HG03432 (cell line): Measurements from ENCODE around the gene ABL2.
"Not testable (repeated sequence)": the region's sequence is repeated elsewhere in the genome, so short reads cannot be mapped to it uniquely, and the experiment has no call there.

Experiments
- ATAC-seq: cut with Tn5 transposase; IDR thresholded peaks from one replicate; pipeline ENCODE4 v1.9.1; 2021; ENCODE audit warnings: mild to moderate bottlenecking, moderate library complexity; ENCODE audit not compliant: unreplicated experiment

The ABL2 gene

DNA sequence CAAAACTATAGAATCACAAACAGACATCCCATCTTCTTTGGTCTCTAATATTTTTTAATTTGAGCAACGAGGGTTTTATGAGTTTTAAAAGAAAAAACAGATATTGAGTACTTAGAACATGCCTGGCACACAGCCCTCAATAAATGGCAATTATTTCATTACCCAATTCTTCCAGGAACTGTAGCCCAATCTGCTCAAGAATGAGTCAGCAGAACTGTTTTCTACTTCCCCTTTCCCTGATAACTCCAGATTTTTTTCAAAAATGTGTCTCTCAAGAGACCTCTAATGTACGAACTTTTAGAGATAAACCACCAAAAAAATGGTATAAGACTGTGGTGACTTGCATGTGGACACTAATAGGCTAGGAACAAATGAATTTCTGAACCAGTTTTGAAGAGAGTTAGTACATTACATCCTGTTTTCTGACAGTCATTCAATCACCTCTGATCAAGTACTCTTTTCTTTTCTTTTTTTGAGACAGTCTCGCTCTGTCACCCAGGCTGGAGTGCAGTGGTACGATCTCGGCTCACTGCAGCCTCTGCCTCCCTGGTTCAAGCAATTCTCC lies 11.5 kb downstream of the ABL2 start:
- ATAC-seq = no peak

DNA sequence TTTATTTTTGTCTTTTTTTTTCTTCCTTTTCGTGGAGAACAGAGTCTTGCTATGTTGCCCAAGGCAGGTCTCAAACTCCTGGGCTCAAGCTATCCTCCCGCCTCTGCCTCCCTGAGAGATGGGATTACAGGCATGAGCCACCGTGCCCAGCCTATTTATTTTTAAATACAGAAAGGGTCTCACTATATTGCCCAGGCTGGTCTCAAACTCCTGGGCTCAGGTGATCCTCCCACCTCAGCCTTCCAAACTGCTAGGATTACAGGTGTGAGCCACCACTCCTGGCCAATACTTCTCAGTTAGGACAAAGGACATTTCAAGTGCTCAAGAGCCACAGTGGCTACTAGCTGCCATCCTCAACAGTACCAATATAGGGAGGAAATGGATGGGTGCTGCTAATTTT lies 16.2 kb downstream of the ABL2 start:
- not testable (repeated sequence) for ATAC-seq

DNA sequence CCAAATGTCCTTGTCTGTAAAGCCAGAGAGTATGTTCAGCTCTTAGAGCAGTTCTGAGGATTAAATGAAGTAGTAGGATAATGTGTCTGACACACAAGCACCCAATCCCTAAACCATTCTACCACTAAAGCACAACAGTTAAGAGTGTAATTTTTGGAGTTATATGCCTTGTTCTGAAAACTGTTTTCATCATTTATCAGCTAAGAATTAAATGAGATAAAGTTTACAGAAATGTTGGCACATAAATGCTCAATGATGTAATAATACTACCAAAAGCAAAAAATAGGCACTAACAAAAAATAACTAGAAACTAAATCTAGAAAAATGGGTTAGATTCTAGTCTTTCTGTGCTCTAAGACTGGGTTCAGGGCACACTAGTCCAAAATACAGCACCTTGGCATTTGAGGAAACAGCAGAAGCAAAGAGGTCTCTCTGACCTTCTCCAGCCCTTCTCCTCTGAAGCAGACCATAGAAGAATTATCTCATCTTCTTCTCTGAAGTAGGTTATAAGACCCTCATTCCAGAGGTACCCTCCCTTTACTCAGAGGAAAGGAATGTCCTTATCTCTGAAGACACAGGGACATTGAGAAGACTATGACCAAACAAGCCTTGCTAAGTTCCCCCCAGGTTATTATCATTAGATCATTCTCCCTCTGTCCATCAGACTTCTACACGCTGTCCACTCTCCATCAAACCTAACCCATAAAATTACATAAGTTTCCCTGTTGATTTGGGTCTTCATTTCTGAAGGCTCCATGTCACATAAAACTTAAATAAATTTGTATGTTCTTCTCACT lies 20.6 kb downstream of the ABL2 start:
- ATAC-seq = no peak

DNA sequence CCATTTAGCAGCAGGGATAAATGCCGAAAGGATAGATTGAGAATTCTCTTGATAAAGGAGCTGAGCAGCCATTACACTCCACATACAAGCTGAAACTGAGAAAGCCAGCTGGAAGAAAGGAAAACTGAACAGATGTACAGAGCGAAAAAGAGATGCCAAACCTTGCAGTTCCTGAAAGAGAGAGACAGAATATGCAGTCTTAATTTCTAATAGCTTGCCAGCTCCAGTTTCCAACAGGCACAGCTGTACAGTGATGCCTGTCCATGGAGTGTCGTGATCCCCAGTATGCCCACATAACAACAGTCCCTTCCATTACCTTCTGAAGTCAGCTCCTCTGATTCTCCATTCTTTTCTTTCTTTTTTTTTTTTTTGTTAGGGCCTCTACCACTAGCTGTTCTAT lies 22.7 kb downstream of the ABL2 start:
- no peak for ATAC-seq

DNA sequence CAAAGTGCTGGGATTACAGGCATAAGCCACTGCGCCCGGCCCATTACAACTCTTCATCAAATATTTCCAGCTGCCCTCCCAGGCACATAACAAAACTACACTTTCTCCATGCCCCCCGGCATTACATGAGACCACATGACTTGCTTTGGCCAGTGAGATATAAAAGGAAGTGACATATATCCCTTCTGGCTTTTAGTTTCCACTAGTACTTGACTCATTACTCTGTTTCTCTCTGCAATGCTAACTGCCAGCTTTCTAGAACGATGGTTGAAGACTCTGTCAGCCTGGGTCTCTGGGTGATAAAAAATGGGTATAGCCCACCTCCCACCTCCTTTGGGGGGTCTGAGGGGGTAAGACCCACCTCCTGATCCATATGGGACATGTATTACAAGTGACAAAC lies 24.2 kb downstream of the ABL2 start:
- no peak for ATAC-seq

DNA sequence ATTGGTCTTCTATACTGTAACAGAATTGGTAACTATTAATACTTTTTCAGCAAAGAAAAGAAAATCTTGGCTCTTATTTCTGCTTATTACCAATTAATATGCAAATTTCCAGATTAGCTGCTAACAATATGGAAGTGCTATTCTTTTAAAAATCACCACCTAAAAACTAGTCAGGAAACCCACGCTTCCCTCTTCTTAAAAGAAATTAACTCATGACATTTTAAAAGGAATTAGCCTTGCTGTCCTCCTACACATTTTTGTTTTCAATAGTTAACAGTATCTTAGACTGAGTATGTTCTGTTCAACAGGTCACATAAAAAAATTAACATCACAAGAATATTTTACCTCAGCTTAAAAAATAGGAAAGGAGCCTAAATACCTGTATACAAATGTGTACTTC lies 27.3 kb downstream of the ABL2 start:
- ATAC-seq = no peak

DNA sequence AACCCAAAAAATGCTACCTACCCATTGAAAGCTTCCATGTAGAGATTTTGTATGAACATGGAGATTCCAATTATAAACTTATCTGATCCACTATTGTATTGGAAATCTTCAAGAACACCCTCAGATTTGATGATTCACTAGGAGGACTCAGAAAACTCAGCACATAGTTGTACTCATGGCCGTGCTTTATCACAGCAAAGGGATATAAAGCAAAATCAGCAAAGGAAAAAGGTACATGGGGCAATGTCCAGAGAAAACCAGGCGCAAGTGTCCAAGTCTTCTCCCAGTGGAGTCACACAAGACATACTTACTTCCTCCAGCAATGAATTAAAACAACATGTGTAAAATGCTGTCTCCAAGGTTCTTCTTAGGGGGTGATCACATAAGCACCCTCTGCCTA lies 28.9 kb downstream of the ABL2 start:
- ATAC-seq = no peak

DNA sequence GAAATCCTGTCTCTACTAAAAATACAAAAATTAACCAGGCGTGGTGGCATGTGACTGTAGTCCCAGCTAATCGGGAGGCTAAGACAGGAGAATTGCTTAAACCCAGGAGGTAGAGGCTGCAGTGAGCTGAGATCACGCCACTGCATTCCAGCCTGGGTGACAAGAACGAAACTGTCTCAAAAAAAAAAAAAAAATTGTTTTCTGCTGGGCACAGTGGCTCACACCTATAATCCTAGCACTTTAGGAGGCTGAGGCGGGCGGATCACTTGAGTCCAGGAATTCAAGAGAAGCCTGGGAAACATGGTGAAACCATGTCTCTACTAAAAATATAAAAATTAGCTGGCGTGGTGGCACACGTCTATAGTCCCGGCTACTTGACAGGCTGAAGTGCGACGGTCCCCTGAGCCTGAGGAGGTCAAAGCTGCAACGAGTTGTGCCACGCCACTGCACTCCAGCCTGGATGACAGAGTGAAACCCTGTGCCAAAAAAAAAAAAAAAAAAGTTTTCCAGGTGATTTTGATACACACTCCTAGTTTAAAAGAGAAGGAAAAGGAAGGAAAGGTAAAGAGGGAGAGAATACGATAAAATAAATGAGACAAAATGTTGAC lies 31.7 kb downstream of the ABL2 start:
- ATAC-seq = no peak

DNA sequence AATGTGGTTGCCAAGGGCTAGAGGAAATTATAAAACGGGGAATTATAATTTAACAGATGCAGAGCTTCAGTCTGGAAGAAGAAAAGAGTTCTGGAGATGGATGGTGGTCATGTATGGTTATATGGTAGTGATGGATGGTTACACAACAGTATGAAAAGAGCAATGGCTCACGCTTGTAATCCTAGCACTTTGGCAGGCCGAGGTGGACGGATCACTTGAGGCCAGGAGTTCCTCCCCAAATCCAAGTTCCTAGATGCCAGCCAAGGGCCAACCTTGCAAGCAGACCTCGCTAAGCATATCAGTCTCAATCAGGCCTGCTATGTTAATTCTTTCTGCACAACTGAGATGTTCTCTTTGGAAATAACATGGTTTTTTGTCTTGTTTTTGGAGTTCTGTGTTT lies 33.6 kb downstream of the ABL2 start:
- not testable (repeated sequence) for ATAC-seq

DNA sequence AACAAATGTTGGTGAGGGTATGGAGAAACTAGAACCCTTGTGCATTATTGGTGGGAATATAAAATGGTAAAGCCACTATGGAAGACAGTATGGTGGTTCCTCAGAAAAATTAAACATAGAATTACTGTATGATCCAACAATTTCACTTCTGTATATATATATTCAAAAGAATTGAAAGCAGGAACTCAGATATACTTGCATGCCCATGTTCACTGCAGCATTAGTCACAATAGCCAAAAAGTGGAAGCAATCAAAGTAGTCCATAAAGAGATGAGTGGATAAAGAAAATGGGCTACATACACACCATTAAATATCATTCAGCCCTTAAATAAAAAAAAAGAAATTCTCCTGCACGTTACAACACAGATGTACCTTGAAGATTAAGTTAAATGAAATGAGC lies 34.1 kb downstream of the ABL2 start:
- ATAC-seq = no peak

DNA sequence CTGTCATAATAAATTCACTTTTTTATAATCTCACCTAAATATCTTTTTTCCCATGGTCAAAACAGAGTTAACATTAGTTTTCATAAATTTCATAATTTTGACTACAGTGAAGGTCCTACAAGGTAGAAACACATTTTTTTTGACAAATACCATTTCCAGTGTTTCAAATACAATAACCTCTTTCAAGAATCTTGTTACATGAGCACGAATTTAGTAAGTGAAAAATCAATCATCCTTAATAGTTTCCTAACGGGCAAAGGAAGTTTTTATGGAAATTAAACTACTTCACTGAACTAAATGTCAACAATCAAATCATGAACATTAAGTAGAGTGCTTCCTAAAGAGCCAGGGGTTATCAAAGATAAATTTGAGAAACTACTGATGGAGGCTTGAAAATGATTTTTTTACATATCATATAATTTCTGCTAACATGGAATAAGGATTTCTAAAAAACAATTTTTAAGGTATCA lies 35.4 kb downstream of the ABL2 start:
- no peak for ATAC-seq

DNA sequence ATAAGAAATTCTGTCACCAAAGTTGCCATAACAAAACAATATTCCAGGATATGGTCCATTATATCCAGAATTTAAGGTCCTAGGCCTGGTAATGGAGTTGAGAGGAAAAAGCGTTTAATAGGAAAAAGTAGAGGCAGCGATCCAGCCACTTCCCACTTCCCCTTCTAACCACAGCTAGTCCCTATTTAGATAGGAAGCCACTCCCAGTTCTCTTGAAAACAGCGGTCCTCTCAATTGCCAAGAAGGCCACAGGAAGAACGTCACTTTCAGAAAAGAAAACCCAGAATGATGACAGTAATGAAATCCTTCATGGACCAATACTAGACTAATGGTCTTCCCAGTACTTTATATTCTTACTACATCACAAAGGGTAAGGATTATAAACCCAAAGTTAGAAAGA lies 38.6 kb downstream of the ABL2 start:
- no peak for ATAC-seq

DNA sequence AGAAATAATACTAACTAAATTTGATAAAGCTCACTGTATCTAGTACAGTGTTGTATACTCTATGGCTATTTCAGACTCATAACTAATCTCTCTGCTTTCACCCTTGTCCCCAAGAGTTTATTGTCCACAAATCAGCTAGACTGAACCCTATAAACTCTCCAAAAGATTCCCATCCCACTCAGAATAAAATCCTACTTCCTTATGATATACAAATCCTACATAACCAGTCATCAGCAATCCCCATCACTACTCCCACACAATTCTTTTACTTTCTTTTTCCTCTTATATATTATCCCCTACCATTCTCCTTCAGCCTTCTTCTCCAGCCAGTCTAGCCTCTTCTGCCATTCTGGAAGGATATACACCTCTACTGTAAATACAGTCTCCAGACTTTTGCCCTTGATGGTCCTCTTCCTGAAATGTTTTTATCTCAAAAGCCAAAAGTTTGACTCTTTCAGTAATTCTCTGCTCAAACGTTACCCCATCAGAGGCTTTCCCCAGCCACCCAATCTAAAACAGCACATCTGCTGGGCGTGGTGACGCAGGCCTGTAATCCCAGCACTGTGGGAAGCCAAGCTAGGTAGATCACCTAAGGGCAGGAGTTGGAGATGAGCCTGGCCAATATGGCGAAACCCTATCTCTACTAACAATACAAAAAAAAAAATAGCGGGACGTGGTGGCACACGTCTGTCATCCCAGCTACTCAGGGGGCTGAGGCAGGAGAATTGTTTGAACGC lies 41.6 kb downstream of the ABL2 start:
- no peak for ATAC-seq

DNA sequence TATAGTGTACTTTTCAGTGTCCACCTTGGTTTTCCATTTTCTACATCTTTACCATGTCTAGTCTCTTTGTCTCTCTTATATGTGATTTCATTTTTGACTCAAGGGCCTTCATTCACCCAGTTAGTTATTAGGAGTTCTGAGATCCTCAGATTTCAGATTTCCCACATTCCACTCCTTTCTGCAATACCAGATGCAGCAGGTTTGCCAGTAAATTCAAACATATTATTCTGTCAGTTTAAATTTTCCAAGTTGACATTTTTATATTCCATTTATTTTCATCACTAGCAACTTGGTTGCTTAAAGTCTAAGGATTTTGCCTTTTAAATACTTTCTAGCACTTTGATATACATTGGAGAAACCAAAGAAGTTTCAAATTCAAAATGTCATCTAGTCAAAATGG lies 42.4 kb downstream of the ABL2 start:
- no peak for ATAC-seq

DNA sequence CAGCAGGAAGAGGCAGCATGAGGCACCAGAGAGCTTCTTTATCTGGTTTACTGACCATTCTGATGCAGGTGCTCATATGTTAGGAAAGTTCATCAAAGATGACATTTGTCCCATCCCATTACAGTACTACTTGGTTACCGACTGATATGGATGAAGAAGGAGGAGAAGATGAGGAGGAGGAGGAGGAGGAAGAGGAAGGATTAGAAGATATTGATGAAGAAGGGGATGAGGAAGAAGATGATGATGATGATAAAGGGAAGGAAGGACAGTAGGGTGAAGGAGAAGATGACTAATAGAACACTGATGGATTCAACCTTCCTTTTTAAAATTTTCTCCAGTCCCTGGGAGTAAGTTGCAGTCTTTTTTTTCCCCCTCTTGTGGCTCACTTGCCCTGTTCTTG lies 45.1 kb downstream of the ABL2 start:
- no peak for ATAC-seq

DNA sequence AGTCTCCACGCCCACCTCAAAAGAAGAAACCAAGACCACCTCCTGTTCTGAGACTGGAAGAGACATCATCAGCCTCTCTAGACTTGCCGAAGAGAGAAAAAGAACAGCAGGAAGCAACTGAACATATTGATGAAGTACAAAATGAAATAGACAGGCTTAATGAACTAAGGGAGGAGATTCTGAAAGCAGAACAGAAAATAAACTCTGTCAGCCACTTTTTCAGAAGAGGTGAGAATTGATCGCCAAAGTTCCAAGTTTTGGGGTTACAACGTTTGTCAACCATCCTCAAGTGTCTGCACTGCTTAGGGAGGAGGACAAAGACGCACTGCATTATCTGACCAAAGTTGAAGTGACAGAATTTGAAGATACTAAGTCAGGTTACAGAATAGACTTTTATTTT lies 45.6 kb downstream of the ABL2 start:
- no peak for ATAC-seq

DNA sequence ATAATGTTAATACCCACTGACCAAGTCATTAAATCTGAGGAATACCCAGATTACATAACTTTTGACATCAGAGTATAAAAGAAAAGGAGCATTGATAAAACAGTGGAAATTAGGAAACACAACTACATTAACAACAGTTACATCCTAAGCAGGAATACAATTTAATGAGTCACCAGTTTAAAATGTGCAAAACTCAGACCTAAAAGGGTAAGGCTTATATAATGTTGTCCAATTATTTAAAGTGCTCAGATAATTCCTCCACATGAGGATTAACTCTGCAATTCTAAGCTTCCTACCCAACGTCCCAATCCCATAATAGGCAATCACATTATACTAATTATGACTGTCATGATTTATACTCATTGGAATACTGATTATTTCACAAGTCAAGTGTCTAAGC lies 50.5 kb downstream of the ABL2 start:
- no peak for ATAC-seq

DNA sequence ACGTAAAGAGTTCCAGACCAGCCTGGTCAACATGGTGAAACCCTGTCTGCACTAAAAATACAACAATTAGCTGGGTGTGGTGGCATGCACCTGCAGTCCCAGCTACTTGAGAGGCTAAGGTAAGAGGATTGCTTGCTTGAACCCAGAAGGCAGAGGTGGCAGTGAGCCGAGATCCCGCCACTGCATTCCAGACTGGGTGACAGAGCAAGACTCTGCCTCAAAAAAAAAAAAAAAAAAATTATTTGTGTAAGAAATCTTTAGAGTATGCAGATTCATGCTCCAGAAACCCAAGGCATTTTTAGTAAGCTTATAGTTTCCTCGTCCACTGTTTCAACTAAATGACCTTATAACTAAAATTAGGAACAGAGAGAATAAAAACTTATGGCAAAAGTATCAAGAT lies 51.3 kb downstream of the ABL2 start:
- ATAC-seq = no peak

DNA sequence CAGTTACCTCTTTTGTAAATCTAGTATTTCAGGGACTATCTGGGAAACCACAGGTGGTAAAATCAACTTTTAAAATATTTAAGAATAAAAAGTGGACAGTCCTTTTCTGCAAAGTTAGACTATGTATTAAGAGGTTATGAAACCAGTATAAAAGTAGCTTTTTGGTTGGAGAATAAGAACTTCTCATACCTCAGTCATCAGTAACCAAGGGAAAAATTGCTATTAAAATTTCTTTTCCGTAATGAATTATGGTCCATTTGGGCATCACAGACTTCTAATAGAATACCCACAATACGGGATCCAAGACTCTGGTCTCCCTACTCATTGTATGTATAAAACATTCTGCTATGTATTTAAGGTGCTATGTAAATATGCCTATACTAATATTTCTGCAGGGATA lies 51.9 kb downstream of the ABL2 start:
- ATAC-seq = no peak

DNA sequence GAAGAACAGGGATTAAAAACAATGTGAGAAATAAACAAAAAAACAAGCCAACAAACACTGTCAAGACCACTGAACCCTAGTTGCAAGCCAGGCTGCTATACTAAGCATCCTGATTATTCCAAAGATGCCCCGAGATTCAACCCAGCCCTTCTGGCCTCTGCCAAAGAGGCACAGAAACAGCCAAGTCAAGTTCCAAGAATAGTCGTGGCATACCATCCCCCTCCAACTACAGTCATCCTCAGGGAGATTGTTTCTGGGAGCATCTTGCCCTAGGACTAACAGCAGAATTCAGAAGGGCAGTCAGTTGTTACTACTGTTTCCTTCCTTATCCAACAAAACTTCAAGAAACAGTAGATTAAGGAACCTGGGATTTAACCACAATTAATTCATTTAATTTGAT lies 52.3 kb downstream of the ABL2 start:
- no peak for ATAC-seq

DNA sequence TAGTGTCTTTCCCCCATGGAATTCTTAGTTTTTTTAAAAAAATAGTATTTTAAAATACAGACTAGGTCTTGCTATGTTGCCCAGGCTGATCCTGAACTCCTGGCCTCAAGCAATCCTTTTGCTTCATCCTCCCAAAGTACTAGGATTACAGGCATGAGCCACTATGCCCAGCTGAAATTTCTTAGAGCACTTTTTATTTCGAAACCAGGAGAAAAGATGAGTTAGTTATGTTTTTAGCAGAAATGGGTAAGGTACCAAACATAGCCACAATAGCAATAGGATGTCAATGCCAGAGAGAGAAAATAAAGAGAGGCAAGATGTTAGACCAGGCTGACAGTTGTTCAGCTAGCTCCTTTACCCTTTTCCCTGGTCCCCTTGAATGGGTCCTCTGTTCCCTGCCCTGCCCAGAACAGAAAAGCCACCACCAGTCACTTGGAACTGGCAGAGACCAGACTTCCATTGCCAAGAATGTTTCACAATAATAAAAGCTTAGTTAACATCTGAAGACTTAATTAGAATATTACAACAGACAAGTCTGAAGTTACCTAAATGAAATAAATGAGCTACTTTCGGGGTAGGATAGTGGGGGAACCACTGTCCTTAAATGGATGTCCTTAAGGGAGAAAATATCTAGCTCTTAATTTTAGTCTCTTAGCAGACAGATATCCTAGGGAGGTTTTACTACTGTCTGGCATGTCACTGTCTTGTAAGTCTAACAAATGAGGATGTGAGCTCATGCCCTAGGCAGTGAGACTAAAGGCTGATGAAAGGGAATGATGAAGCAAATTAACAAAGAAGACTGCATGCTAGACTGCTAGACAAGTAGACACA lies 54.3 kb downstream of the ABL2 start:
- no peak for ATAC-seq
